Forelimb muscle (tissue), 1 donor: Measurements from ENCODE around the gene SCUBE3. TPM values are rescaled to one million over a fixed set of nuclear protein-coding genes. Genes with fewer than 3 reads are reported as not detected.

ENCODE experiments used
- DNase-seq: peaks from one replicate; pipeline ENCODE4 v3.0.0-alpha.2; 2013; ENCODE audit warnings: low read depth
- polyA plus RNA-seq: library from polyadenylated mRNA; unstranded; fragments of 120-200 nt; gene quantifications from one replicate; pipeline ENCODE4 v1.2.1, GENCODE V29; 2013; ENCODE audit not compliant: insufficient read length

Gene SCUBE3
- polyA plus RNA-seq, 1 donor: 0.82 TPM

DNA sequence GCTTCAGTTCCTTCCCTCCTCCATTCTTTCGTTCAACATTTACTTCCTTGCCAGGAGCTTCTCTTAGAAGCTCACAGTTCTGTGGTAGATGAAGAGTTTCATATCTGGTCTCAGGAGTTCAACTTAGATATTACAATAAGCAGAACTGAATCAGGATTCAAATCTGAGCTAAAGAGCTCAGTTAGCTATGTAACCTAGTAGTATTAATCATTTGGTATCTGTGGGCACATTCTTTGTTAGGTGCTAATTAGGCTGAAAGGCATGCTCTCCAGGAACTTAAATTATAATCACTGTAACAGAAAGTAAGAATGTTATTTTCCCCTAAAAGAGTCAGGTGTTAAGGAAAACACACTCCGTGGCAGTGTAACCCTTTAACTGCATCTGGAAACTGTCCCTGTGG lies 54.1 kb downstream of the SCUBE3 start:
- DNase-seq: no peak

DNA sequence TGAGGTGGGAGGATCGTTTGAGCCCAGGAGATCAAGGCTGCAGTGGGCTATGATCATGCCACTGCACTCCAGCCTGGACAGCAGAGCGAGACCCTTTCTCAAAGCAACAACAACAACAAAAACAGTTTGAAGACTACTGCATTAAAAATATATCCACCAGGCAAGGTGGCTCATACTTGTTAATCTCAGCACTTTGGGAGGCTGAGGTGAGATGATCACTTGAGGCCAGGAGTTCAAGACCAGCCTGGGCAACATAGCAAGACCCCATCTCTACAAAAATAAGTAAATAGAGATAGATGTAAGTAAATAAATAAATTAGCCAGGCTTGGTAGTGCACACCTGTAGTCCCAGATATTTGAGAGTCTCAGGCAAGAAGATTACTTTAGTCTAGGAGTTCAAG lies 58.2 kb downstream of the SCUBE3 start:
- DNase-seq: no peak

GRCh38 chr6:35273822-35274559 lies 60.2 kb downstream of the SCUBE3 start:
- no peak for DNase-seq

- no peak for DNase-seq
These were observed 62.0 kb downstream of the SCUBE3 start for GRCh38 chr6:35275744-35276260.

- DNase-seq: no peak
These were observed 65.0 kb downstream of the SCUBE3 start for GRCh38 chr6:35278708-35279107.

DNA sequence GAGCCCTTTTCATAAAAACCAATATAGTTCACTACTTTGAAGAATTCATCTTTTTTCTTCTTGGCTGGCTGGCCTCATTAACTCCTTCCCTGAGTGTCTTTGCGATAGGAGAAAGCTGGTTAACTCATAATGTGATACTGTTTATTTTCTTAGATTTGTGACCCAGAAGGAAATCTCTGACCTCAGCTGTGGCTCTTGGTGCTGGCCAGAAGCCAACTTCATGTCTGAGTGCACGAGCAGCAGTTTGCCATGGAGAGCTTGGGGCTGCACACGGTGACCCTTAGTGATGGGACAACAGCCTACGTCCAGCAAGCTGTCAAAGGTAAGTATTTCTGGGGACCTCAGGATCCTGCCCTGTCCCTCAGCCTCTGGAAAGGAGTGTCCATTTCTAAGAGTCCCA lies 67.1 kb downstream of the SCUBE3 start:
- no peak for DNase-seq

DNA sequence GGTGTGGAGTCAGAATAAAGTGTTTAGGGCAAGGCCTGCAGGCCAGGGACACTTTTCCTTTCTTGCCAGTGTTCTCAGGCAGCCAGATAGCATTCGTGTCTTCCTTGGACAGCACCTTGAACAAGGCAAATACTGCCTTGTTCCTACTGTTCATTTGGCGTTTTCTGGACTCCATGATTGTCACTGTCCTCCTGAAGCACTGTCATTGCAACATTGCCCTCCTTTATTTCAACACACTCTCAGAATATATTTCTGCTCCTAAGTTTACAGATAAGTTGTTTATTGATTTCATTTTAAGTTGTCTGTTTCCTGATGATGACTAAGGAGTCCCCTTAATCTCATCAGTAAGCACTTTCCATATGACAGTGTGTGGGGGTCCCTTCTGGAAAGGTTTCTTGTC lies 68.7 kb downstream of the SCUBE3 start:
- no peak for DNase-seq

- DNase-seq: no peak
These were observed 69.6 kb downstream of the SCUBE3 start for GRCh38 chr6:35283361-35283760.

DNA sequence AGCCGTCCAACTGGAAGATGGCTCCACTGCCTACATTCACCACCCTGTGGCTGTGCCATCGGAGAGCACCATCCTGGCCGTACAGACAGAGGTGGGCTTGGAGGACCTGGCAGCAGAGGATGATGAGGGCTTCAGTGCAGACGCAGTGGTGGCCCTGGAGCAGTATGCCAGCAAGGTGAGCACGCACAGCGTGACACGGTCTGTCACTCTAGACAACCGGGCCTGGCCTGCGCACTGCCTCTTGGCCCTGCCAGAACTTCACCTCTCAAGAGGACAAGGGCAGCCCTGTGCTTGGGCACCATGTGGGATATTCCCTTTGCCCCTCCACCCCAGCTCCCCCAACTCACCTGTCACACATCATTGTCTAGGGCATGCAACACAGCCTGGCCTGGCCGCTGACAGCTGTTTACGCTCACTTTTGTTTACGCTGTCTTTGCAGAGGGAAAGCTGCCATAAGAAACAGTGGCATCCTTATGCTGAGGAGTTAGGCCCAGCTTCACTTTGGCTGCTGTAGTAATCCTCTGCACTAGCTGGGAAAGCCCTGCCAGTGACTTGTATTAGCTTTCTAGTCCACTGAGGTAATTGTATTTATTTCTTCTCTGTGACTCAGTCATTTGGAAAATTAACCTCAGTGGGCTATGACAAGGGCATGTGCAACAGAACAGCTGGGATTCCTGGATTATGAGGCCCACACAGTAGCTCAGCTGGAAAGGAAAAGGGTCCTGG lies 74.1 kb downstream of the SCUBE3 start:
- no peak for DNase-seq

- DNase-seq: no peak
These were observed 75.1 kb downstream of the SCUBE3 start for GRCh38 chr6:35288834-35289233.

- no peak for DNase-seq
These were observed 77.7 kb downstream of the SCUBE3 start for GRCh38 chr6:35291491-35291890.

DNA sequence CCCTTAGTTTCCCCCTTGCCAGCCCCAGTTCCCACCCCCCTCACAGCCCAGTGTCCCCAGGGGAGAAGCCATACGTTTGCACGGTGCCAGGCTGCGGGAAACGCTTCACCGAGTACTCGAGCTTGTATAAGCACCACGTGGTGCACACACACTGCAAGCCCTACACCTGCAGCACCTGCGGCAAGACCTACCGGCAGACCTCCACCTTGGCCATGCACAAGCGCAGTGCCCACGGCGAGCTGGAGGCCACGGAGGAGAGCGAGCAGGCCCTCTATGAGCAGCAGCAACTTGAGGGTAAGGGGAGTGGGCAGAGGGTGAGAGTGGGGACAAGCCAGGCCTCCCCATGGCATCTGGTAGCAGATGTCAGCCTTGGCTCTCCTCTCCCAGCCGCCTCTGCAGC lies 78.7 kb downstream of the SCUBE3 start:
- no peak for DNase-seq

DNA sequence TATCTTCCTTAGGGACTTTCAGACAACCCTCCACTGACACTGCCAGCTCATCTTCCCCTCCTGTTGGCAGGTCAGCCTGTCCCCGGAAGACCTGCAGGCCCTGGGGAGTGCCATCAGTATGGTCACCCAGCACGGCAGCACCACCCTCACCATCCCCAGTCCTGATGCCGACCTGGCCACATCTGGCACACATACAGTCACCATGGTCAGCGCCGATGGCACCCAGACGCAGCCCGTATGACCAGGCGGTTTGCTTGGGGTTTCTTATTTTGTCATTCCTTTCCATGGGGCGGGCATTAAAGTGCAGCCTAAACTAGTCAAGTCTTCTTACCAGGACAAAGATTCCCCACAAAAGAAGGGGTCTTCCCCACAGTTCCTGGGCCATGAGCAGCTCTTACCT lies 79.9 kb downstream of the SCUBE3 start:
- DNase-seq: no peak

- DNase-seq: no peak
These were observed 80.7 kb downstream of the SCUBE3 start for GRCh38 chr6:35294308-35294945.

DNA sequence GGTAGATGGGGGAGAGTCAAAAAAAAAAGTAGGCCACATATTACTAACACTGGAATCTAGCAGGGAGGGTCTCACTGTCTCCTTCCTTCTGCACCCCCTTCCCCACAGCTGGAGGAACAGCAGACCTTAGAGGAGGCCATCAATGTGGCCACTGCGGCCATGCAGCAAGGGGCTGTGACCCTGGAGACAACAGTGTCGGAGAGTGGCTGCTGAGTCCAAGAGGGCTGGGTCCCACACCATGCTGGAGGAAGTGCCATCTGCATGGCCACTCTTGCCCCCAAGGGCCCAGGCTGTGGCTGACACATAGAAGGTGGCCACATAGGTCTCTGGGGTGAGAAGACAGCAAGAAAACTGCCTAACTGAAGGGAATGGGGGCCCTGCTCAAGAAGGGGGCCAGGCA lies 81.3 kb downstream of the SCUBE3 start:
- DNase-seq: no peak

GRCh38 chr6:35295521-35296315 lies 82.0 kb downstream of the SCUBE3 start:
- DNase-seq: no peak

DNA sequence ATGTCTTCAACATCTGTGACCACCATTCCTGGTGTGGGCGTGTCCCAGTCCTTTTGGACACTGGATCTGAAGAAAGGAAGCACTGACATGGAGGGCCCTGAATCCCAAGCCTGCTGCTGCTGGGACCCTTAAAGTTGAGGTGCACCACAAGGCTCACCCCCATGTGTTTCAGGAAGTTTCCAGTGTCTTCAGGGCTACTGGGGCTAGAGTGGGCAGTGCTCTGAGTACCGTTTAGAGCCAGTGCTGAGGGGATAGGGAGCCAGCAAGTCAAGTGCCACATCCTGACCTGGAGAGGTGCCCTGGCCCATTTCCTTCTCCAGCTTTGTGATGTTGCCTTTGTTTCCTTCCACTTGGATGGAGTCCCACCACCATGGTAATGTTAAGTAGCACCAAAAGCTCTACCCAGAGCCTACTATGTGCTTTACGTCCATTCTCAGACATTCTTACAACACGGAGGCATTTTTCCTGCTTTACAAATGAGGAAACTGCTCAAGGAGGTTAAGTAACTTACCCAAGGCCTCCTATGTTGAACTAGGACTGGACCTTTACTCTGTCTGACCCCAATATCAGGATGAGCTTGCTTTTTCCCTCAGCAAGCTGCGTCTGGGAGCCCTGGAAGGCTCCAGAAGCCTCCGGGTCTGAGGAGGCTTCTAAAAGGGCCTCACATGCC lies 83.3 kb downstream of the SCUBE3 start:
- DNase-seq: no peak

DNA sequence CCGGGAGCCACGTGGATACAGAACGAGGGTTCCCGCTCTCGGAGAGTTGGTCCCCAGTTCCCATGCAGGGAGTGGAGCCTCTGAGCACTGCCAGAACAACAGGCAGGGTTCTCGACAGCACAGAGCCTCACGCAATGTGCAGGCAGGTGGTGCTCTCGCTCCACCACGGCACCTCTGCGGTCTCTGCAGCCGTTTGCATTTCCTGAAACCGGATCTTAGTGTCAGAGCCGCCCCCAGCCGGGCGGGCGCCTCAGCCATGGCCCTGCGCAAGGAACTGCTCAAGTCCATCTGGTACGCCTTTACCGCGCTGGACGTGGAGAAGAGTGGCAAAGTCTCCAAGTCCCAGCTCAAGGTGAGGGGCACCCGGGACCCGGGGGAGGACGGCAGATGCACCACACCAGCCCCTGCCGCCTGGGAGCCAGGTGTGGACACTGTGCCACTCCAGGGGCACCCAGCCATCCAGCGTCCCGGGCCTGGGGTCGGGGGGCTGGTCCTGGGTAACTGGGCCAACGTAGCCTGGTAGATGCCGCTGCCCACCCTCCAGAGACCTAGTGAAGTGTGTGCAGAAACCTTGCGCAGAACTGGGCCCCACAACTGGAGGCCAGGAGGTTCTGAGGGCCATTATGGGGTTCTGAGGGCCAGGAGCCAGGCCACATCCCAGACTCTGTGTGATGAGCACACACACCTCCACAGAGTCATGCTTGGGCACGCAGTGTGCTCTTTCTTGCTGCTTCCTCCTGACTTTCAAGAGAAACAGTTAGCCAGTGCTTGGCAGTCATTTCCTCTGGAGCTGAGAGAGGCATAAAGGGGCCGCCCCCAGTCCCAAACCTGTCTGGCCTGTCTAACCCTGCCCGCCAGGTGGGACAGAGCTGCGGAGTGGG lies 84.1 kb downstream of the SCUBE3 start, which contains the start of gene DEF6:
Gene DEF6 (plus strand): TSS at position 218 of the 881 bp plus-strand sequence. CDS start 39 bp downstream, at position 257.
- peak; percentile 78 for DNase-seq

GRCh38 chr6:35298625-35299140 lies 84.9 kb downstream of the SCUBE3 start:
- DNase-seq: no peak

GRCh38 chr6:35299674-35300073 lies 85.9 kb downstream of the SCUBE3 start:
- no peak for DNase-seq
